ENCODE results near the gene UNK. TPM values are rescaled to one million over a fixed set of nuclear protein-coding genes. Genes with fewer than 3 reads are reported as not detected.
A peak's percentile ranks its signal among the peaks of the same experiment; 100 is the strongest.

The UNK gene
- total and polyA plus RNA-seq, 2 of the 13 experiments (the other 11 are each of a cell fraction or from before 2014, with no cell fraction given), result 31.6 to 33.0 TPM

GRCh38 chr17:75795820-75796607, 11.4 kb downstream of the UNK start:
- no peaks in the 10 kb centered on the region for H3K9me3 ChIP-seq (ENCODE audit: low read length)
- H3K27me3 ChIP-seq (ENCODE audit: control insufficient read depth in 1 of 2, insufficient read depth in 2 of 2, low read length in 2 of 2), result no peaks in the 10 kb centered on the region
- peak overlapping the region; percentile 47 for H3K27ac ChIP-seq (ENCODE audit: extremely low read length, insufficient read depth, low read length)
- intact Hi-C loops (cut with micrococcal nuclease; ENCODE audit: unreplicated experiment), result no loop called here
- peak; percentile 65 for FAIRE-seq
- ChIA-PET POLR2A (interaction anchor here (0.9 to 4.8 kb wide), 7 partner anchors 11 to 81 kb away, joined by 3 to 52 read pairs (median 4); partner anchors contain the start of gene UNK), CTCF (ENCODE audit: low intra/inter-chr PET ratio, low total read pairs) (no interaction called here)
- 0 out of 2 replicates have a peak, but pooled peaks cover 5% of the 10 kb centered on the region for H4K20me1 ChIP-seq (ENCODE audit: insufficient read depth, low read length)
- DNase-seq (ENCODE audit: low spot score), result no peak
- H3K36me3 ChIP-seq (replicated peaks in 1 of 2; ENCODE audit: control insufficient read depth in 1 of 2, insufficient read depth in 2 of 2, low read length in 2 of 2), result peaks cover 14 to 61% of the 10 kb centered on the region in 2 experiments
- H3K4me2 ChIP-seq (ENCODE audit: low read depth, low read length), result peak overlapping the region; percentile 14; the same call in 1 of the 2 replicates
- no peak overlapping the region for H3K4me3 ChIP-seq (replicated peaks in 1 of 3; ENCODE audit: insufficient read depth in 1 of 3, low read depth in 2 of 3, low read length in 3 of 3)
- H3K4me1 ChIP-seq (ENCODE audit: insufficient read depth, low read length), result peaks cover 18% of the 10 kb centered on the region
- no peak overlapping the region for H2AFZ ChIP-seq (ENCODE audit: low read length)
- H3K9ac ChIP-seq (ENCODE audit: insufficient read depth, low read depth, low read length), result no peak overlapping the region
- BruUV-seq (replicated peaks), result TSS peak; percentile 2
- H3K79me2 ChIP-seq (ENCODE audit: insufficient read depth, low read length), result peaks cover 60% of the 10 kb centered on the region
- peak; percentile 54 for ATAC-seq
- in situ Hi-C loops (cut with HindIII; ENCODE audit: extremely low pct_ligation_motif_present, low pct_unique_long_range_greater_than_20kb), result no loop called here
- 65% methylated on average over 8 of the region's 8 CpGs for WGBS (ENCODE audit: low lambda C conversion rate)
- TF ChIP-seq PAX8 (CRISPR knock-in tag; IDR thresholded peaks at IDR 0.05; ENCODE audit: borderline replicate concordance) (no peak), ZMYM3 (CRISPR knock-in tag; IDR thresholded peaks at IDR 0.05) (peak; percentile 73), RARG (CRISPR knock-in tag; IDR thresholded peaks at IDR 0.05; ENCODE audit: low read depth) (no peak), ZNF335 (CRISPR knock-in tag; IDR thresholded peaks at IDR 0.05) (no peak), PPARG (CRISPR knock-in tag; conservative IDR thresholded peaks at IDR 0.05) (no peak), PRMT3 (CRISPR knock-in tag; IDR thresholded peaks at IDR 0.05; ENCODE audit: borderline replicate concordance, low read depth) (no peak), ZNF513 (CRISPR knock-in tag; conservative IDR thresholded peaks at IDR 0.05) (no peak), MAFK (conservative IDR thresholded peaks at IDR 0.05 in 1 of 2, IDR thresholded peaks at IDR 0.05 in 1 of 2; ENCODE audit: low read length in 2 of 2) (no peak), HNF4A (CRISPR knock-in tag; IDR thresholded peaks at IDR 0.05) (peak; percentile 46), ZNF460 (CRISPR knock-in tag; IDR thresholded peaks at IDR 0.05; ENCODE audit: borderline replicate concordance) (peak; percentile 96), ASH2L (IDR thresholded peaks at IDR 0.05; ENCODE audit: insufficient read length, low read depth, low read length) (peak; percentile 2), NR2F6 (IDR thresholded peaks at IDR 0.05) (0 out of 2 replicates have a peak, but pooled peaks have one; percentile 23), NR2F6 (CRISPR knock-in tag; IDR thresholded peaks at IDR 0.05) (no peak), ZNF574 (CRISPR knock-in tag; IDR thresholded peaks at IDR 0.05) (0 out of 2 replicates have a peak, but pooled peaks have one; percentile 31), MXD4 (CRISPR knock-in tag; IDR thresholded peaks at IDR 0.05) (no peak), FOXP4 (CRISPR knock-in tag; IDR thresholded peaks at IDR 0.05) (no peak), ZNF138 (CRISPR knock-in tag; IDR thresholded peaks at IDR 0.05; ENCODE audit: low read depth) (no peak), ZNF124 (CRISPR knock-in tag; IDR thresholded peaks at IDR 0.05) (no peak), POLR2A (IDR thresholded peaks at IDR 0.05; ENCODE audit: insufficient read depth in 1 of 2, low read depth in 2 of 2, low read length in 2 of 2) (no peak), ZBTB38 (CRISPR knock-in tag; IDR thresholded peaks at IDR 0.05) (peak; percentile 62)

Data from HepG2 (cell line).